ENCODE measurements around the gene LDHAL6A.

- TF ChIP-seq RAD21 (IDR thresholded peaks at IDR 0.05; ENCODE audit: low read depth) (no peak), ZBTB7A (IDR thresholded peaks at IDR 0.05; ENCODE audit: low read depth) (no peak), EP300 (IDR thresholded peaks at IDR 0.05; ENCODE audit: borderline replicate concordance) (no peak), NFIC (IDR thresholded peaks at IDR 0.05) (no peak), REST (IDR thresholded peaks at IDR 0.05; ENCODE audit: low read depth) (no peak), MAX (IDR thresholded peaks at IDR 0.05) (no peak), TAF1 (IDR thresholded peaks at IDR 0.05; ENCODE audit: low read depth) (no peak), FOXM1 (IDR thresholded peaks at IDR 0.05; ENCODE audit: borderline replicate concordance, low read depth) (no peak), TEAD4 (IDR thresholded peaks at IDR 0.05) (no peak), USF1 (IDR thresholded peaks at IDR 0.05) (no peak), TCF12 (IDR thresholded peaks at IDR 0.05; ENCODE audit: low read depth) (no peak), CREB1 (IDR thresholded peaks at IDR 0.05; ENCODE audit: low read depth) (no peak), YY1 (IDR thresholded peaks at IDR 0.05; ENCODE audit: low read depth) (no peak)
Observed at GRCh38 chr11:18419040-18419439, 36.6 kb upstream of the LDHAL6A start.
